Stomach smooth muscle (tissue), 2 donors: ENCODE measurements around the gene OR2M5.

Experiments used
- H3K27ac ChIP-seq: one replicate; pipeline ENCODE4 v1.7.0; 2013; ENCODE audit warnings: mild to moderate bottlenecking, low read length, inconsistent platforms
- H3K27me3 ChIP-seq, 2 donors: one replicate each; pipeline ENCODE4 v1.7.0; 2013; ENCODE audit warnings: low read length in 2 of 2; ENCODE audit not compliant: insufficient read depth in 2 of 2, control insufficient read depth in 1 of 2
- H3K36me3 ChIP-seq, 2 donors: one replicate each; pipeline ENCODE4 v1.7.0; 2013; ENCODE audit warnings: low read length in 2 of 2; ENCODE audit not compliant: control insufficient read depth in 2 of 2, insufficient read depth in 2 of 2
- H3K4me1 ChIP-seq: one replicate; pipeline ENCODE4 v1.7.0; 2013; ENCODE audit warnings: low read length; ENCODE audit not compliant: control insufficient read depth, insufficient read depth
- H3K4me3 ChIP-seq, 2 donors: one replicate each; pipeline ENCODE4 v1.7.0; 2013; ENCODE audit warnings: low read length in 2 of 2
- H3K9ac ChIP-seq, 2 donors: one replicate each; pipeline ENCODE4 v1.7.0; 2013; ENCODE audit warnings: low read length in 2 of 2, mild to moderate bottlenecking in 1 of 2
- H3K9me3 ChIP-seq, 2 donors: one replicate each; pipeline ENCODE4 v1.7.0; 2013; ENCODE audit warnings: low read length in 2 of 2; ENCODE audit not compliant: control insufficient read depth in 2 of 2
- donor health status: healthy.
- donor health status: Pancreatic carcinoma.

OR2M5 gene

GRCh38 chr1:248144513-248145198 lies at the start of gene OR2M5:
Gene OR2M5 (plus strand): TSS chr1:248145148. CDS start chr1:248145148, 0 bp downstream.
- Histone ChIP-seq H3K4me1 (no peaks in the 10 kb centered on the region), H3K27me3 (no peaks in the 10 kb centered on the region), H3K9ac (no peak within 1 kb of the TSS), H3K9me3 (peaks cover 0 to 5% of the 10 kb centered on the region in 2 donors), H3K4me3 (no peak within 1 kb of the TSS), H3K36me3 (no peaks in the 10 kb centered on the region), H3K27ac (no peak within 1 kb of the TSS)

GRCh38 chr1:248098529-248098928 lies 46.4 kb upstream of the OR2M5 start:
- Histone ChIP-seq H3K4me1 (no peaks in the 10 kb centered on the region), H3K9me3 (no peaks in the 10 kb centered on the region), H3K27me3 (no peaks in the 10 kb centered on the region), H3K4me3 (no peak overlapping the region), H3K27ac (no peak overlapping the region), H3K9ac (no peak overlapping the region), H3K36me3 (no peaks in the 10 kb centered on the region)

GRCh38 chr1:248102847-248103246 lies 42.1 kb upstream of the OR2M5 start:
- Histone ChIP-seq H3K4me3 (no peak overlapping the region), H3K4me1 (no peaks in the 10 kb centered on the region), H3K27me3 (no peaks in the 10 kb centered on the region)

GRCh38 chr1:248111157-248111556 lies 33.8 kb upstream of the OR2M5 start:
- H3K36me3 ChIP-seq = no peaks in the 10 kb centered on the region
- no peak overlapping the region for H3K4me3 ChIP-seq
- no peaks in the 10 kb centered on the region for H3K27me3 ChIP-seq
- H3K9me3 ChIP-seq = peaks cover 7 to 13% of the 10 kb centered on the region in 2 donors
- no peak overlapping the region for H3K9ac ChIP-seq
- no peaks in the 10 kb centered on the region for H3K4me1 ChIP-seq
- H3K27ac ChIP-seq = no peak overlapping the region

More at GRCh38 chr1:248102847-248103246, 42.1 kb upstream of the OR2M5 start:
- Histone ChIP-seq H3K9me3 (no peaks in the 10 kb centered on the region), H3K9ac (no peak overlapping the region), H3K36me3 (no peaks in the 10 kb centered on the region), H3K27ac (no peak overlapping the region)

GRCh38 chr1:248114890-248115289 lies 30.1 kb upstream of the OR2M5 start:
- Histone ChIP-seq H3K36me3 (no peaks in the 10 kb centered on the region), H3K27ac (no peak overlapping the region), H3K4me1 (no peaks in the 10 kb centered on the region), H3K9ac (no peak overlapping the region), H3K9me3 (peaks cover 7 to 13% of the 10 kb centered on the region in 2 donors), H3K27me3 (no peaks in the 10 kb centered on the region), H3K4me3 (no peak overlapping the region)

- Histone ChIP-seq H3K4me1 (no peaks in the 10 kb centered on the region), H3K9ac (no peak overlapping the region), H3K36me3 (no peaks in the 10 kb centered on the region), H3K27me3 (no peaks in the 10 kb centered on the region), H3K4me3 (no peak overlapping the region), H3K9me3 (no peaks in the 10 kb centered on the region), H3K27ac (no peak overlapping the region)
Measured at GRCh38 chr1:248127653-248128052, 17.3 kb upstream of the OR2M5 start.

- no peaks in the 10 kb centered on the region for H3K36me3 ChIP-seq
- no peak overlapping the region for H3K27ac ChIP-seq
- no peak overlapping the region for H3K9ac ChIP-seq
- H3K9me3 ChIP-seq = no peaks in the 10 kb centered on the region
- H3K4me1 ChIP-seq = no peaks in the 10 kb centered on the region
- H3K4me3 ChIP-seq = no peak overlapping the region
- H3K27me3 ChIP-seq = no peaks in the 10 kb centered on the region
Measured at GRCh38 chr1:248136811-248137210, 8.1 kb upstream of the OR2M5 start.

- Histone ChIP-seq H3K27ac (no peak overlapping the region), H3K9me3 (no peaks in the 10 kb centered on the region), H3K9ac (no peak overlapping the region), H3K4me1 (no peaks in the 10 kb centered on the region), H3K36me3 (no peaks in the 10 kb centered on the region), H3K27me3 (no peaks in the 10 kb centered on the region), H3K4me3 (no peak overlapping the region)
Measured at GRCh38 chr1:248140846-248141245, 4.1 kb upstream of the OR2M5 start.

- no peaks in the 10 kb centered on the region for H3K27me3 ChIP-seq
- H3K9me3 ChIP-seq = peaks cover 0 to 5% of the 10 kb centered on the region in 2 donors
- H3K36me3 ChIP-seq = no peaks in the 10 kb centered on the region
- no peaks in the 10 kb centered on the region for H3K4me1 ChIP-seq
- H3K27ac ChIP-seq = no peak overlapping the region
- H3K4me3 ChIP-seq = no peak overlapping the region
- no peak overlapping the region for H3K9ac ChIP-seq
Measured at GRCh38 chr1:248143311-248143710, 1.6 kb upstream of the OR2M5 start.

GRCh38 chr1:248152056-248152827 lies 7.3 kb downstream of the OR2M5 start:
- Histone ChIP-seq H3K4me3 (no peak overlapping the region), H3K9me3 (peaks cover 0 to 5% of the 10 kb centered on the region in 2 donors), H3K9ac (no peak overlapping the region), H3K27ac (no peak overlapping the region), H3K27me3 (no peaks in the 10 kb centered on the region), H3K4me1 (no peaks in the 10 kb centered on the region), H3K36me3 (no peaks in the 10 kb centered on the region)

- Histone ChIP-seq H3K27ac (no peak overlapping the region), H3K4me3 (no peak overlapping the region), H3K36me3 (no peaks in the 10 kb centered on the region), H3K9me3 (peaks cover 0 to 2% of the 10 kb centered on the region in 2 donors), H3K27me3 (no peaks in the 10 kb centered on the region), H3K4me1 (no peaks in the 10 kb centered on the region), H3K9ac (no peak overlapping the region)
Measured at GRCh38 chr1:248155927-248156326, 11.0 kb downstream of the OR2M5 start.
